ENCODE measurements around the gene COX6A2. TPM values are rescaled to one million over a fixed set of nuclear protein-coding genes. Genes with fewer than 3 reads are reported as not detected.

The COX6A2 gene
- total and polyA plus RNA-seq, 10 donors = 0.79 to 0.80 TPM; not detected in 8

DNA sequence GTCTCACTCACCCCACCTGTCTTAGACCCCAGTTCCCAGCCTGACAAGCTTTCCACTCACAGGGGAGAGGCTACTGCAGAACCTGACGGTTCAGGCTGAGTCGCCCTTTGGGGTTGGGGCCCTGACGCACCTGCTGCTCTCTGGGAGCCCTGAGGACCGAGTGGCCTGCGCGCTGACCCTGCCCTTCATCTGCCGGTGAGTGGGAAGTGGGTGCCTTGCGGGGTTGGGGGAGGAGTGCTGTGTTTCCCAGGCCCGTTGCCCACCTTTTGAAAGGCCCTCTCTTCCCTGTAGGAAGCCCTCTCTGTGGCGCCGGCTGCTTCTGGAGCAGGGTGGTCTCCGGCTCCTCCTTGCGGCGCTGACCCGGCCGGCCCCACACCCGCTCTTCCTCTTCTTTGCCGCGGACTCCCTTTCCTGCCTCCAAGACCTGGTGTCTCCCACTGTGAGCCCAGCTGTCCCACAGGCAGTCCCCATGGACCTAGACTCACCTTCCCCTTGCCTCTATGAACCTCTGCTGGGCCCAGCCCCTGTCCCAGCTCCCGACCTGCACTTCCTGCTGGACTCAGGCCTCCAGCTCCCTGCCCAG is 37.7 kb upstream of the COX6A2 start:
- Histone ChIP-seq H3K4me1 (peaks cover 6 to 41% (median 12%) of the 10 kb centered on the region in 6 donors), H3K4me3 (no peak overlapping the region), H3K36me3 (peaks cover 4 to 60% (median 49%) of the 10 kb centered on the region in 6 donors), H3K9me3 (no peaks in the 10 kb centered on the region), H3K27me3 (replicated peaks in 1 of 7) (peaks cover 0 to 3% (median 0%) of the 10 kb centered on the region in 7 donors), H3K27ac (no peak overlapping the region)
- 73 to 94% (median 80%) methylated on average over 13 to 20 of the region's 20 CpGs for WGBS, 5 donors
- TF ChIP-seq POLR2A (IDR thresholded peaks at IDR 0.05) (no peak), POLR2AphosphoS5 (IDR thresholded peaks at IDR 0.05) (no peak), CTCF (IDR thresholded peaks at IDR 0.05 in 8 of 11, conservative IDR thresholded peaks at IDR 0.05 in 3 of 11) (no peak)
- intact Hi-C loops (cut with DNase I; ENCODE audit: low total_unique reads) = no loop called here
- peak; percentile 74 for DNase-seq

GRCh38 chr16:31464781-31465260 is 36.7 kb upstream of the COX6A2 start:
- peaks cover 4 to 60% (median 49%) of the 10 kb centered on the region in 6 donors for H3K36me3 ChIP-seq
- WGBS, 5 donors = 89 to 97% (median 93%) methylated on average over 10 to 17 of the region's 17 CpGs

DNA sequence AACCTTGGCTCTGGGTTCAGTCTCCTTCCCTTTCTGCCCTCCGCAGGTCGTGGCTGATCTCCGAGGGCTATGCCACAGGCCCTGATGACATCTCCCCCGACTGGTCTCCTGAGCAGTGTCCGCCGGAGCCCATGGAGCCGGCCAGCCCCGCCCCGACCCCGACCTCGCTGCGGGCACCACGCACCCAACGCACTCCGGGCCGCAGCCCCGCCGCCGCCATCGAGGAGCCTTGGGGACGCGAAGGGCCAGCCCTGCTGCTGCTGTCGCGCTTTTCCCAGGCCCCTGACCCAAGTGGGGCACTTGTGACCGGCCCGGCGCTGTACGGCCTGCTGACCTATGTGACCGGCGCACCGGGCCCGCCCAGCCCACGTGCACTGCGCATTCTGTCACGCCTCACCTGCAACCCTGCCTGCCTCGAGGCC is 36.2 kb upstream of the COX6A2 start:
- peak; percentile 81 for DNase-seq
- Histone ChIP-seq H3K27me3 (replicated peaks in 1 of 7) (no peaks in the 10 kb centered on the region), H3K4me1 (peaks cover 15 to 48% (median 21%) of the 10 kb centered on the region in 6 donors), H3K9me3 (no peaks in the 10 kb centered on the region), H3K36me3 (peaks cover 4 to 60% (median 49%) of the 10 kb centered on the region in 6 donors), H3K27ac (no peak overlapping the region), H3K4me3 (no peak overlapping the region)
- TF ChIP-seq POLR2AphosphoS5 (IDR thresholded peaks at IDR 0.05) (no peak), POLR2A (IDR thresholded peaks at IDR 0.05) (no peak), CTCF (IDR thresholded peaks at IDR 0.05 in 8 of 11, conservative IDR thresholded peaks at IDR 0.05 in 3 of 11) (no peak)
- 94 to 98% (median 96%) methylated on average over 28 to 36 of the region's 36 CpGs for WGBS, 5 donors
- intact Hi-C loops (cut with DNase I; ENCODE audit: low total_unique reads) = no loop called here

More at GRCh38 chr16:31464781-31465260, 36.7 kb upstream of the COX6A2 start:
- H3K27me3 ChIP-seq (replicated peaks in 1 of 7) = no peaks in the 10 kb centered on the region
- DNase-seq = peak; percentile 72
- intact Hi-C loops (cut with DNase I; ENCODE audit: low total_unique reads) = no loop called here
- no peak overlapping the region for H3K4me3 ChIP-seq
- H3K9me3 ChIP-seq = no peaks in the 10 kb centered on the region
- no peak overlapping the region for H3K27ac ChIP-seq
- peaks cover 15 to 48% (median 21%) of the 10 kb centered on the region in 6 donors for H3K4me1 ChIP-seq
- no peak for TF ChIP-seq POLR2AphosphoS5 (IDR thresholded peaks at IDR 0.05)
- no peak for TF ChIP-seq POLR2A (IDR thresholded peaks at IDR 0.05)

DNA sequence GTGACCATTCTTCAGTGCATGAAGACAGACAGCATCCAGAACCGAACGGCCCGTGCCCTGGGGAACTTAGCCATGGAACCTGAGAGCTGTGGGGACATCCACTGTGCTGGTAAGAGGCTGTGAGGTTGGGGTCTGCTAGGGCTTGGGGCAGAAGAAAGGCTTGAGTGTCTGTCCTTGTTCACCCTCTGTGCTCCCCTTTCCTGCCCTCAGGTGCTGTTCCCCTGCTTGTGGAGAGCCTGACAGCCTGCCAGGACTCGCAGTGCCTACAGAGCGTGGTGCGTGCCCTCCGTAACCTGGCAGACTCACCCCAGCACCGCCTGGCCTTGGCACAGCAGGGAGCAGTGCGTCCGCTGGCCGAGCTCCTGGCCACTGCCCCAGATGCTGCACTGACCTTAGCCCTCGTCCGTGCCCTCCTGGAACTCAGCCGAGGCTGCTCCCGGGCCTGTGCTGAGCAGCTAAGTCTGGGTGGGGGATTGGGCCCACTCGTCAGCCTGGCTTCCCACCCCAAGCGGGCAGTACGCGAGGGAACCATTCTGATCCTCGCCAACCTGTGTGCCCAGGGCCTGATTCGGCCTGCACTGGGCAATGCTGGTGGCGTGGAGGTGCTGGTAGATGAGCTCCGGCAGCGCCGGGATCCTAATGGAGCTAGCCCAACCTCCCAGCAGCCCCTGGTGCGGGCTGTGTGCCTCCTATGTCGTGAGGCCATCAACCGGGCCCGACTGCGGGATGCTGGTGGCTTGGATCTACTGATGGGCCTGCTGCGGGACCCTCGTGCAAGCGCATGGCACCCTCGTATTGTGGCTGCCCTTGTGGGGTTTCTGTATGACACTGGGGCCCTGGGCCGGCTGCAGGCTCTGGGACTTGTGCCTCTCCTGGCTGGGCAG is 34.0 kb upstream of the COX6A2 start:
- Histone ChIP-seq H3K36me3 (peaks cover 4 to 57% (median 48%) of the 10 kb centered on the region in 6 donors), H3K4me1 (peaks cover 22 to 56% (median 31%) of the 10 kb centered on the region in 6 donors), H3K4me3 (no peak overlapping the region), H3K9me3 (no peaks in the 10 kb centered on the region), H3K27me3 (replicated peaks in 1 of 7) (no peaks in the 10 kb centered on the region), H3K27ac (no peak overlapping the region)
- DNase-seq = peak; percentile 82
- intact Hi-C loops (cut with DNase I; ENCODE audit: low total_unique reads) = no loop called here
- TF ChIP-seq CTCF (IDR thresholded peaks at IDR 0.05 in 8 of 11, conservative IDR thresholded peaks at IDR 0.05 in 3 of 11) (no peak), POLR2AphosphoS5 (IDR thresholded peaks at IDR 0.05) (no peak), POLR2A (IDR thresholded peaks at IDR 0.05) (no peak)
- WGBS, 5 donors = 92 to 99% (median 97%) methylated on average over 15 to 35 of the region's 35 CpGs
